ENCODE data around the gene NPAT.
A peak's percentile ranks its signal among the peaks of the same experiment; 100 is the strongest.
"Not testable (repeated sequence)": the region's sequence is repeated elsewhere in the genome, so short reads cannot be mapped to it uniquely, and the experiment has no call there.

NPAT gene

GRCh38 chr11:108218912-108219783 is 3.3 kb downstream of the NPAT start:
- no peak for DNase-seq (ENCODE audit: low spot score)

GRCh38 chr11:108218455-108218854 is 4.0 kb downstream of the NPAT start:
- DNase-seq (ENCODE audit: low spot score): no peak

GRCh38 chr11:108216988-108217387 is 5.5 kb downstream of the NPAT start:
- DNase-seq (ENCODE audit: low spot score): no peak

GRCh38 chr11:108213784-108214183 is 8.7 kb downstream of the NPAT start:
- DNase-seq (ENCODE audit: low spot score): no peak

GRCh38 chr11:108210441-108210840 is 12.0 kb downstream of the NPAT start:
- DNase-seq (ENCODE audit: low spot score): no peak

GRCh38 chr11:108207683-108208060 is 14.8 kb downstream of the NPAT start:
- DNase-seq (ENCODE audit: low spot score): no peak

GRCh38 chr11:108206969-108207682 is 15.3 kb downstream of the NPAT start:
- DNase-seq (ENCODE audit: low spot score): no peak

GRCh38 chr11:108206171-108206570 is 16.3 kb downstream of the NPAT start:
- DNase-seq (ENCODE audit: low spot score): no peak

- DNase-seq (ENCODE audit: low spot score): no peak
These were observed 17.4 kb downstream of the NPAT start for GRCh38 chr11:108204929-108205499.

GRCh38 chr11:108204376-108204775 is 18.1 kb downstream of the NPAT start:
- DNase-seq (ENCODE audit: low spot score): no peak

- DNase-seq (ENCODE audit: low spot score): no peak
These were observed 19.4 kb downstream of the NPAT start for GRCh38 chr11:108203075-108203474.

GRCh38 chr11:108199446-108200321 is 22.8 kb downstream of the NPAT start:
- DNase-seq (ENCODE audit: low spot score): peak; percentile 14

- DNase-seq (ENCODE audit: low spot score): no peak
These were observed 23.6 kb downstream of the NPAT start for GRCh38 chr11:108198833-108199232.

GRCh38 chr11:108197351-108197750 is 25.1 kb downstream of the NPAT start:
- no peak for DNase-seq (ENCODE audit: low spot score)

- DNase-seq (ENCODE audit: low spot score): no peak
These were observed 25.5 kb downstream of the NPAT start for GRCh38 chr11:108196901-108197300.

GRCh38 chr11:108193725-108194124 is 28.7 kb downstream of the NPAT start:
- DNase-seq (ENCODE audit: low spot score): no peak

- DNase-seq (ENCODE audit: low spot score): no peak
These were observed 44.9 kb downstream of the NPAT start for GRCh38 chr11:108177570-108177969.

- DNase-seq (ENCODE audit: low spot score): no peak
These were observed 52.3 kb downstream of the NPAT start for GRCh38 chr11:108170184-108170583.

GRCh38 chr11:108167624-108168023 is 54.8 kb downstream of the NPAT start:
- no peak for DNase-seq (ENCODE audit: low spot score)

GRCh38 chr11:108162878-108163277 is 59.6 kb downstream of the NPAT start:
- DNase-seq (ENCODE audit: low spot score): not testable (repeated sequence)

- no peak for DNase-seq (ENCODE audit: low spot score)
These were observed 61.4 kb downstream of the NPAT start for GRCh38 chr11:108160970-108161566.

GRCh38 chr11:108154591-108154990 is 67.8 kb downstream of the NPAT start:
- DNase-seq (ENCODE audit: low spot score): no peak

All from GM03348 (cell line).